Measurements from ENCODE around the gene STK38L.

DNA sequence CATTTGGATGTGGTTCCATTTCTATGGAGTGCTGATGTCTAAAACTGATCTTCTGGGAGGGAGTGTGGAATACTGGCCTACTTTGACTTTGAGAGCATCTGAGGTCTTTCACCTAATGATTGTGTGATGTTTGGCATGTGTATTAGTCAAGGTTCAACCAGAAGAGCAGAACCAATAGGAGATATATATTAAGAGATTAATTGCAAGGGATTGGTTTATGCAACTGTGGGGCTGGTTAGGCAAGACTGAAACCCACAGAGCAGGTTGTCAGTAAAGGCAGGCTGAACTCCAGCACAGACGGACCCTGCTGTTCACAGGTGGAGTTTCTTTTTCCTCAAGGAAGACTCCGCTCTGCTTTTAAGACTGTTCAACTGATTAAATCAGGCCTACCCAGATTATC, 100.2 kb downstream of the STK38L start:
- TF ChIP-seq CTCF (IDR thresholded peaks at IDR 0.05 in 2 of 3, conservative IDR thresholded peaks at IDR 0.05 in 1 of 3; ENCODE audit: control insufficient read depth in 2 of 3, extremely low read depth in 1 of 3, insufficient read depth in 1 of 3, low read depth in 3 of 3, low read length in 3 of 3) (no peak), EP300 (IDR thresholded peaks at IDR 0.05; ENCODE audit: borderline replicate concordance in 1 of 2, control insufficient read depth in 1 of 2, low read depth in 2 of 2, low read length in 2 of 2) (no peak), RFX5 (IDR thresholded peaks at IDR 0.05; ENCODE audit: low read depth, low read length) (no peak), RAD21 (IDR thresholded peaks at IDR 0.05; ENCODE audit: insufficient read depth, low read depth, low read length) (no peak), NR2C1 (IDR thresholded peaks at IDR 0.05) (no peak), ZBTB40 (IDR thresholded peaks at IDR 0.05; ENCODE audit: borderline replicate concordance) (no peak), CHD2 (IDR thresholded peaks at IDR 0.05; ENCODE audit: borderline replicate concordance, low read depth, low read length) (no peak), ZNF274 (IDR thresholded peaks at IDR 0.05; ENCODE audit: insufficient read depth, insufficient read length) (no peak)

Data from GM12878 (cell line).